ENCODE measurements around the gene CLDND2.
"Not testable (repeated sequence)": the region's sequence is repeated elsewhere in the genome, so short reads cannot be mapped to it uniquely, and the experiment has no call there.

DNA sequence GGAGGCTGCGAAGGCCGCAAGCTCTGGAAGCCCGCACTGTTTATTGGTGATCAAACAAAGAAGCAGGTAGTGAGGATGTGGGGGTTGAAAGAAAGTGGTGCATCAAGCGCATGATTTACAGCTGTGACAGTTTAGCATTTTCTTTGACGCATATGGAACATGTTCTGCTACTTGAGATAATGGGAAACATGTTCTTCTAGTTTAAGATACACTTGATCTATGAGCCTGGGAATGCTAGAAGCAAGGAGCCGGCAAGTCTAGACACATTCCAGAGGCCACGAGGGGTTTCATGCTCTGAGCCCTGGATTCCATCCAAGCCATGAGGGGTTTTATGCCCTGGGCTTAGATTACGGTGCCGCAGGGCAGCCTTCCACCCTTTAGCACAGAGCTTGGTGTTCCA, 28.6 kb upstream of the CLDND2 start:
- TF ChIP-seq, protein P1, sequence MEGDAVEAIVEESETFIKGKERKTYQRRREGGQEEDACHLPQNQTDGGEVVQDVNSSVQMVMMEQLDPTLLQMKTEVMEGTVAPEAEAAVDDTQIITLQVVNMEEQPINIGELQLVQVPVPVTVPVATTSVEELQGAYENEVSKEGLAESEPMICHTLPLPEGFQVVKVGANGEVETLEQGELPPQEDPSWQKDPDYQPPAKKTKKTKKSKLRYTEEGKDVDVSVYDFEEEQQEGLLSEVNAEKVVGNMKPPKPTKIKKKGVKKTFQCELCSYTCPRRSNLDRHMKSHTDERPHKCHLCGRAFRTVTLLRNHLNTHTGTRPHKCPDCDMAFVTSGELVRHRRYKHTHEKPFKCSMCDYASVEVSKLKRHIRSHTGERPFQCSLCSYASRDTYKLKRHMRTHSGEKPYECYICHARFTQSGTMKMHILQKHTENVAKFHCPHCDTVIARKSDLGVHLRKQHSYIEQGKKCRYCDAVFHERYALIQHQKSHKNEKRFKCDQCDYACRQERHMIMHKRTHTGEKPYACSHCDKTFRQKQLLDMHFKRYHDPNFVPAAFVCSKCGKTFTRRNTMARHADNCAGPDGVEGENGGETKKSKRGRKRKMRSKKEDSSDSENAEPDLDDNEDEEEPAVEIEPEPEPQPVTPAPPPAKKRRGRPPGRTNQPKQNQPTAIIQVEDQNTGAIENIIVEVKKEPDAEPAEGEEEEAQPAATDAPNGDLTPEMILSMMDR (IDR thresholded peaks at IDR 0.05): not testable (repeated sequence)
- not testable (repeated sequence) for TF ChIP-seq POLR2A (IDR thresholded peaks at IDR 0.05)

Data from adrenal gland (tissue), 5 donors.